ENCODE measurements around the gene SLC48A1.

SLC48A1 gene

DNA sequence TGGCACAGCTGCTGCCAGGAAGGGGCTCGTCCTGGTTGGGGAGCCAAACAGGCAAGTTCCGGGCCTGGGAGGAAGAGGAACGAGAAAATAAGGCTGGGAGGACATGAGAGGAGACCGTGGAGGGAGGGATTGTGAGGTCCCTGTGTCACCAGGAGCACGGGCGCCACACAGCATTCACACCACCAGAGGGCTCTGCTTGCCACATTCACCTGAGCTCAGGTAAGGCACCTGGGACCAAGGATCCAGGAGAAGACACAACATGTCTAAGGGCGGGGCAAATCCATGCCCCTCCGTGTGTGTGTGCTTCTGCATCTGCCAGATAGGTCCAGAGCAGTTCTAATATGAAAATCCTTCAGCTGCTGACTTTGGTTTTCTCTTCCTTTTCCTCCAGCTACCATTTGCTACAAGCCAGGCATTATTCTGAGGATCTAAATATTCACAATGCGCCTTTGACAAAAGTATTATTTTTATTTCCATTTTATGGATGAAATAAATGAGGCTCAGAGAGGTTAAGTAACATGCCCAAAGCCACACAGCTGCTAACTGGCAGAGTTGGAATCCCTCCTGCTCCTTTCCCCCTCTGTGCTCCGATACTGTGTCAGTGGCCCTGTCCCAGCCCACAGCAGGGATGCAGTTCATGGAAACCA, 28.9 kb upstream of the SLC48A1 start:
- no peak for DNase-seq (ENCODE audit: low spot score)

DNA sequence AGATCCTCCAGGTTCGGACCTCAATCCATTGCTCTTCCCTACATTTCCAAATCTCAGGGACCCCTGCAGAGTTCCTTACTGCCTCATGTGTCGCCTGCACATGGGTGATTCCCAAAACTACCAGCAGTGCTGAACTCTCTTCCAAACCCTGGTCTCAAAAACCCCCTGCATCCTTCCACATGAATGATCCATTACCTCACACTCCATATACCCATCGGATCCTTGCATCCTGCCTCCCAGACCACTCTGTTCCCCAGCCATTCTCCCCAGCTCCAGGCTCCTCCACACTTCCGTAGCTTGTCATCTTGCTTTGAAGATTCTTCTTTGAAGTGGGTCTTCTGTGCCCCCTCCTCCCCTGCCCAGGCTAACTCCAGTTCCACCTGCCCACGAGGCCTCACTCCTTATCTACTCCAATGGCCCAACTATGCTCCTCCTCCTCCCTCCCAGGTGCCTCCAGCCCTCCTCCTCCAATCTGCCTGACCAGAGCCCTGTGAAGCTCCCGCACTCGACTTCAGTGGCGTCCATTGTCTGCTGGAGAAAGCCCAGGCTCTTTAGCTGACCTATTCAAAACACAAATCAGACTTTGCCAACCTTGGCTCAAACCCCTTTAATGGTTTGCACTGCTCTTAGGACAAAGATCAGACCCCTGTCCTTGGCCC, 28.1 kb upstream of the SLC48A1 start:
- DNase-seq (ENCODE audit: low spot score) = no peak

DNA sequence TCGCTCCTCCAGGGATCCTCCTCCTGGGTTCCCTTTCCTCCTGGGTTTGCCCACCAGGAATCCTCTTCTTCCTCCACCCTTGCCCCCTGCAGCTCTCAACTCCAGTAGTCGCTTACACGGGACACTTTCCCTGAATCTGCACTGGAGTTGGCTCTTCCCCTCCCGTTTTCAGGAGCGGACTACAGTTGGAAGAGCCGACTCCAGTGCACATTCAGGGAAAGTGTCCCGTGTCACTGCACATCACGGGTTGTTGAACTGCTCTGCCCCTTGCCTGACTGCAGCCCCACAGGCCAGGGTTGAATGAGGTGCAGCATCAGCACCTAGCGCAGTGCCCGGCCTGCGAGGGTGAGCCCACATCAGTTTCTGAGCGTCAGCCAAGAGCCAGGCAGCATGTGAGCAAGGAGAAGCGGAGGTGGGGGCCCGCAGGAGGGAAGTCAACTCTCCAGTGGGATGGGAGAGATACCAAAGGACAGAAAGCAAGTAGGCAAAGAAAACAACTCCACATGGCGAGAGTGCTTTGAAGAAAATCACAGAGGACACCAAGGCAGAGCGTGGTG, 27.5 kb upstream of the SLC48A1 start:
- no peak for DNase-seq (ENCODE audit: low spot score)

DNA sequence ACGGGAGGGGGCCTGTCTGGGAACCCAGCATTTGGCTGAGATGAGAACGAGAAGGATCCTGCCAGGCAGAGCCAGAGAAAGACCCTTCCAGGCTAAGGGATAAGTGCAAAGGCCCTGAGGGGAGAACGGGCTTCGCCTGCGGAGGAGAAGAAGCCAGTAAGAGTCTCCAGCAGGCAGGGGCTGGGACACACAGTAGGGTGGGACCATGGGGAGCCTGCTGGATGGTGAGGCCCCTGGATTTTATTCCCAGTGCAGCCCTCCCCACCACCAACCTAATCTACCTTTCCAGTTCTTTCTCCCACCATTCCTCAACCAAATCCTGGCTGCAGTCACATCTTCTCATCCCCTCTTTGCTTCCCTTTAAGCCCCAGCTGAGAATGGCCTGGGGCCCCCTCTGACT, 27.0 kb upstream of the SLC48A1 start:
- no peak for DNase-seq (ENCODE audit: low spot score)

DNA sequence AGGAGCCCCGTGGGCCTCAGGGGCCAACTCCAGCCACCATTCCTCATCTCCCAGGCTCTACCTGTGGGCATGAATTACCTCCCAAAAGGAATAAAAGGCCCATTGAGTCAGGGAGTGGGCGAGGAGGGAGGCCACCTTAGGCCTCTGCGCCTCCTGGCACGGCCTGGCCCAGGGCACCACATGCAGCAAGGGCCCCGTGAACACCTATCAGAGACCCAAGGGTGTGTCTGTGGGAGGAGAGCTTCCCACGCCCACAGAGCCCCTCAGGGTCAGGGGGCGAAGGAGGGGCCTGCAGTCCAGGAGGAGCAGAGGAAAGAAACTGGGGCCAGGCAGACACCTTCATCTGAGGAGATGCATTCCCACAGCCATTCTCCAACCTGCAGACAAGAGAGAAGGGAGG, 26.5 kb upstream of the SLC48A1 start:
- no peak for DNase-seq (ENCODE audit: low spot score)

GRCh38 chr12:47747126-47747525, 25.9 kb upstream of the SLC48A1 start:
- DNase-seq (ENCODE audit: low spot score) = no peak

- no peak for DNase-seq (ENCODE audit: low spot score)
Measured at GRCh38 chr12:47747596-47748506, 25.2 kb upstream of the SLC48A1 start.

- DNase-seq (ENCODE audit: low spot score) = no peak
Measured at GRCh38 chr12:47748507-47748828, 24.6 kb upstream of the SLC48A1 start.

DNA sequence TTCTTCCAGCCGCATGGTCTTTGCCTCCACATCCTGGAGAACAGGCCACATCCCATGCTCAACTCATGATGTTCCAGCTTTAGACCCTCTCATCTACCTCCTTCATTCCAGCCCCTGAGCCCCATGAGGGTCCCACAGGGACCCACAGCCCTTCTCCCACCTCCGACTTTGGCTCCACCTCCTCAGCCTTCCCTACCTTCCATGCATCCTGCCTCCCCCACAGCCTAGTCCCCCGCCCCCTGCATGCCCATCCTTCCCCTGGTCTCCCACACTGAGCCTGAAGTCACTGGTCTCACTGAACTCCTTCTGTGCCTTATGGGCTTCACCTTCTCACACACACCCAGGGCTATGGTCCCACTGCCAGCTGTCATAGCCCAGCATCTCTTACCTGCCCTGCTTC, 24.1 kb upstream of the SLC48A1 start:
- DNase-seq (ENCODE audit: low spot score) = no peak

- DNase-seq (ENCODE audit: low spot score) = no peak
Measured at GRCh38 chr12:47750229-47750798, 22.7 kb upstream of the SLC48A1 start.

- no peak for DNase-seq (ENCODE audit: low spot score)
Measured at GRCh38 chr12:47750916-47751470, 22.0 kb upstream of the SLC48A1 start.

DNA sequence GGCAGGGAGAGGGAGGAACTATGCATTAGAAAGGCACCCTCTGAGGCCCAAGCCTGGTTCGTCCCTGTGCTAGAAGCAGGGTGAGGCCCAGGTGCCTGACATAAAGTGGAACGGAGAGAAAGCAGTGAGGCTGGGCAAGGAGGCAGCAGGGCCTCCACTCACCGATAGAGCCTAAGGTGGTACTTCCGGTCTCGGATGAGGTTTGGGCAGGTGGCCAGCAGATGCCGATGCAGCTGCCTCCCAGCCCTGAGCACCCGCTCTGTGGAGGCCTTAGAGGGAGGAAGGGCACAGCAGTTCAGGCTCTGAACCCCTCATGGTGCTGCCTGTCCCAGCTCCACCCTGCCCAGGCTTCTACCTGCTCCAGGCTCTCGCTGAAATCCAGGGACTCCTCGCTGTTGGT, 21.5 kb upstream of the SLC48A1 start:
- no peak for DNase-seq (ENCODE audit: low spot score)

- DNase-seq (ENCODE audit: low spot score) = no peak
Measured at GRCh38 chr12:47752121-47752520, 20.9 kb upstream of the SLC48A1 start.

DNA sequence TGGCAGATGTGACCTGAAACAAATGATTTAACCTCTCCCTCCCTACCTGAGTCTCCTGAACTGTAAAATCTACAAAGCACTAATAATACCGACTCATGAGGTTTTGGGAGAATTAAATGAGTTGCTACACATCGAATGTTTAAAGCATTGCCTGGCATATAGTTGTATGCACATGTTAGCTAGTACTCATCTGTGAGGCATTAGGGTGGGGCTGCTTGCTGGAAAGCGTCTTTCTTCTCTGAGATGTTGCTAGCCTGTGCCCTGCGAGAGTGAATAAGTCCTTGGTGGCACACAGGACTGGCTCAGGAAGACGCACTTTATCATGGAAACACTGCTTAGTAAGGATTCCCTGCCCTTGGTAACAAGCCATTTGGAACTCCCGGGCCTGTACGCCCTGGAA, 20.5 kb upstream of the SLC48A1 start:
- DNase-seq (ENCODE audit: low spot score) = no peak

- DNase-seq (ENCODE audit: low spot score) = no peak
Measured at GRCh38 chr12:47753021-47754001, 19.7 kb upstream of the SLC48A1 start.

- DNase-seq (ENCODE audit: low spot score) = no peak
Measured at GRCh38 chr12:47754126-47754525, 18.9 kb upstream of the SLC48A1 start.

- no peak for DNase-seq (ENCODE audit: low spot score)
Measured at GRCh38 chr12:47754881-47755280, 18.2 kb upstream of the SLC48A1 start.

DNA sequence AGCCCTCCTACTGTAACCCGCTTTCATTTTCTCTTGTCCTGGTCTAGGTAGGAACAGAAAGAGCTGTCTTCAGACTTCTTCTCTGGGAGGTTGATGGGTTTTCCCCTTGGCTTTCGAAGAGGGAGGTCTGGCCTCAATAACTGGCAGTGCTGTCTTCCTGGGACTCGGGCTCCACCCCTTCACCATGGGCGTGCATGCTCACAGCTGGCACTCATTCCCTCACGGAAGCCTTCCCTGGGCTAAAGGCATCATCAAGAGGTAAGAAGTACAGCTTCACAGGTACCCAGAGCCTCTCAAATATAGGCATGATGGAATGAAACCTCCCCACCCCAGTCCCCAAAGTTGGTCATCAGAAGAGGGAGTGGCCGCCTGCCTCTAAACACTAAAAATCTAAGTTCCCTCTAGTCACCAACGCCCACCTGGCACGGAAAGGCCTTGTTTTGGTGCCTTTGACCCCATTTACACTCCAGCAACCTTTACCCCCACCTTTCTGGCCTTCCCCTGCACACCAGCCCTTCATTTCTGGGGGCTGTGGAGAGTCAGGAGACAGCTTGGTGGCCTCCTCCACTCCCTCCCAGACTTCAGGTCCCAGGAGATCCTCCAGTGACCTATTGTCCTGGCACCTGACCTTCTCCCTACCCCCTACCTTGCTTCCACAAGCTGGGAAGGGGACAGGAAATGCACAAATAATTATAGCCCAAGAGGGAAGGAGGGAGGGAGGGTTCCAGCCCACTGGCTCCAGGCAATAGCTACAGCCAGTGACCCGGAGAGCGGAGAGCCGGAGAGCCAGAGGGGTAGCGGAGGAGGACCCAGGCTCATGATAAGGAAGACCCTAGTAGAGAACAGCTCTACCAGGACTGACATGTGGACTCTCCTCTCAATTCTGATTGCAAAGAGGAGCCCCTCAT, 17.1 kb upstream of the SLC48A1 start:
- DNase-seq (ENCODE audit: low spot score) = no peak

DNA sequence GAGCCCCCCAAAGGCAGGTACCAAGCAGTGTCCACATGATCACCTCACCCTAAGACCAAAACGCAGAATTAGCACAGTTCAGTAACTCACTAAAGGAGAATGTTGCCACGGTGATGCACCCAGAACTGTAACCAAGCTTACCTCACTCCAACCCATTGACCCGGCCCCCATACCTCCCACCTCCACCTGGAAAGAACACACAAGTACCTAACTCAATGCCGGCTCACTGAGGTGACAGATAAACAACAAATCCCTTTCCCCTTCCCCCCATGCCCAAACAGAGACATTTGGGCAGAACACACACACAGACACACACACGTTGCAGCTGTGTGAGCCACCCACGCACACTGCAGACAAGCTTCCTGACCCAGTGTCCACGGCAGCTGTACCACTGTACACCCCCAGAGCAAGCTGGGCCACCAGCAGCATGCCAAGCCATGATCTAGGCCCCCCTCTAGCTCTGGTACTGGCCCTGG, 15.6 kb upstream of the SLC48A1 start:
- DNase-seq (ENCODE audit: low spot score) = no peak

Measured in SK-N-DZ (cell line).